GM12891 (cell line): ENCODE data around the gene PUM1. TPM values are rescaled to one million over a fixed set of nuclear protein-coding genes. Genes with fewer than 3 reads are reported as not detected.

Source experiments
- DNase-seq: peaks from one replicate; pipeline ENCODE4 v3.0.0; 2011; ENCODE audit warnings: low spot score; ENCODE audit not compliant: insufficient read length
- FAIRE-seq: peaks from 2 replicates; lab custom pipeline; 2011; peaks lifted over from hg19 to GRCh38; lab: Jason Lieb, UNC
- PAX5 ChIP-seq: IDR thresholded peaks from 2 replicates; pipeline ENCODE4 v1.6.1; 2011; ENCODE audit warnings: low read length, moderate library complexity, mild to moderate bottlenecking; ENCODE audit not compliant: insufficient read depth, severe bottlenecking
- POLR2A ChIP-seq: IDR thresholded peaks from 2 replicates; pipeline ENCODE4 v1.6.1; 2011; ENCODE audit warnings: low read depth, low read length, control low read depth
- POLR2AphosphoS5 ChIP-seq: IDR thresholded peaks from 2 replicates; pipeline ENCODE4 v1.6.1; 2011; ENCODE audit warnings: low read depth, low read length, control low read depth
- POU2F2 ChIP-seq: IDR thresholded peaks from 2 replicates; pipeline ENCODE4 v1.6.1; 2011; ENCODE audit warnings: low read depth, mild to moderate bottlenecking, control low read depth, low read length, moderate library complexity
- SPI1 ChIP-seq: IDR thresholded peaks from 2 replicates; pipeline ENCODE4 v1.6.1; 2011; ENCODE audit warnings: low read depth, low read length, control low read depth
- TAF1 ChIP-seq: IDR thresholded peaks from 2 replicates; pipeline ENCODE4 v1.6.1; 2011; ENCODE audit warnings: low read depth, low read length, control low read depth
- polyA plus RNA-seq: library from polyadenylated mRNA; unstranded; fragments of >200 nt; gene quantifications from one replicate; pipeline ENCODE4 v1.2.1, GENCODE V29; 2012; ENCODE audit warnings: low read depth, missing spikeins, inconsistent platforms; ENCODE audit not compliant: missing spikeins

The PUM1 gene
- 22.7 TPM for polyA plus RNA-seq

GRCh38 chr1:31065310-31066217 lies at the start of gene PUM1:
Gene PUM1, minus strand, starts transcription at chr1:31065717. Its CDS starts 6,151 bp downstream, at chr1:31059566.
- DNase-seq = peak; percentile 85
- TF ChIP-seq POLR2A = peak; percentile 93
- no peak for TF ChIP-seq SPI1
- peak; percentile 94 for TF ChIP-seq POLR2AphosphoS5
- TF ChIP-seq TAF1 = peak; percentile 91
- TF ChIP-seq POU2F2 = peak; percentile 81; the same call in 1 of the 2 replicates
- TF ChIP-seq PAX5 = peak; percentile 53
- peak; percentile 99 for FAIRE-seq

DNA sequence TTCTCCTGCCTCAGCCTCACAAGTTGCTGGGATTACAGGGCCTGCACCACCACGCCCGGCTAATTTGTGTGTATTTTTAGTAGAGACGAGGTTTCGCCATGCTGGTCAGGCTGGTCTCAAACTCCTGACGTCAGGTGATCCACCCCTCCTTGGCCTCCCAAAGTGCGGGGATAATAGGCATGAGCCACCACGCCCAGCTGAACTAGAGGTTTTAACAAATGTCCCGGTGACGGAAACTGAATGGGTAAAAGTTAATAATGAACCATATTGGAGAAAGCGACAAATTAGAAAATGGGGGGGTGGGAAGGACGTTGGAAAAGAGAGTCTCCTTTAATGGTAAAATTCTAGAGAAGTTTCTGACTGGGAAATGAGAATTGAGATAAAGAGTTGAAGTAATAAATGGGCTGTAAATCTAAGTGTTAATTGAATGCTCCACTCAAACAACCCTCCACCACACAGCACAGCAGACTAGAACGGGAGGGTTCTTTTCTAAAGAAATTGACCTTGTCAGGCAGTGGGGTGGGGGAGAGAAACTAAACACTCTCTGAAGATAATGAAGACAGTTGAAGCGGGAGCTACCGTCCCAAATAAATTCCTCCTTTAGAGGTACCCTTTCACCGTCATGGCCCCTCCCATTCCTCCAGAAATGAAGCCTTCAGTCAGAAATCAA lies 46.9 kb upstream of the PUM1 start:
- TF ChIP-seq POLR2AphosphoS5 = no peak
- no peak for DNase-seq
- no peak for FAIRE-seq

DNA sequence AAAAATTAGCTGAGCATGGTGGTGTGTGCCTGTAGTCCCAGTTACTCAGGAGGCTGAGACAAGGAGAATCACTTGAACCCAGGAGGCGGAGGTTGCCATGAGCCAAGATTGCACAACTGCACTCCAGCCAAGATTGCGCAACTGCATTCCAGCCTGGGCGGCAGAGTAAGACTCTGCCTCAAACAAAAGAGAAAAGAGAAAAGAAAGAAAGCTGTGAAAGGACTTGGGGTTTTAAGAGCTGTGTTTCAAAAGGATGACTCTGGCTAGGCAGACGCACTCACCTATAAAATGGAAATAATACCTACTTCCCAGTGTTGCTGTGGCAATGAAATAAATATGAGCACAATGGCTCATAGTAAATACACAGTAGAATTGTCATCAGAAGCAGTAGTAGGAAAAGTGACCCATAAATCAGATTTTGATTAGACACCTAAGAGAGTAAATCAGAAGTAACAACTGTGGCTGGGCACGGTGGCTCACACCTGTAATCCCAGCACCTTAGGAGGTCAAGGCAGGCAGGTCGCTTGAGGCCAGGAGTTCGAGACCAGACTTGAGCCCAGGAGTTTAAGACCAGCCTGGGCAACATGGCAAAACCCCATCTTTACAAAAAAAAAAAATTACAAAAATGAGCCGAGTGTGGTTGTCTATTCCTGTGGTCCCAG lies 45.9 kb upstream of the PUM1 start:
- no peak for DNase-seq
- FAIRE-seq = no peak

GRCh38 chr1:31110846-31111245 lies 45.3 kb upstream of the PUM1 start:
- DNase-seq (no peak), FAIRE-seq (no peak)
- TF ChIP-seq SPI1 = no peak
- TF ChIP-seq POU2F2 = no peak
- TF ChIP-seq TAF1 = no peak
- TF ChIP-seq POLR2AphosphoS5 = no peak
- TF ChIP-seq POLR2A = no peak
- TF ChIP-seq PAX5 = no peak

More for the DNA sequence above, 45.9 kb upstream of the PUM1 start:
- no peak for TF ChIP-seq PAX5
- TF ChIP-seq POLR2AphosphoS5 = no peak

- FAIRE-seq = no peak
- TF ChIP-seq POLR2AphosphoS5 = no peak
- no peak for TF ChIP-seq POLR2A
- TF ChIP-seq POU2F2 = no peak
- TF ChIP-seq SPI1 = no peak
- TF ChIP-seq TAF1 = no peak
- no peak for TF ChIP-seq PAX5
- DNase-seq = no peak
Measured at GRCh38 chr1:31108861-31109260, 43.3 kb upstream of the PUM1 start.

DNA sequence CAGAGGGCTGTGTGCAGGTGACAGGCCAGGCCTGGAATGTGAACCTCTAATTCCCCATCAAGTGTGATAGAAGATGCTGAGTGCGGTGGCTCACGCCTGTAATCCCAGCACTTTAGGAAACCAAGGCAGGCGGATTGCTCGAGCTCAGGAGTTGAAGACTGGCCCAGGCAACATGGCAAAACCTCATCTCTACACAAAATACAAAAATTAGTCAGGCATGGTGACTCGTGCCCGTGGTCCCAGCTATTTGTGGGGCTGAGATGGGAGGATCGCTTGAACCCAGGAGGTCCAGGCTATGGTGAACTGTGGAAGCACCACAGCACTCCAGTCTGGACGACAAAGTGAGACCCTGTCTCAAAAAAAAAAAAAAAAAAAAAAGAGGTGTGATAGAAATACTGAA lies 40.1 kb upstream of the PUM1 start:
- FAIRE-seq (no peak), DNase-seq (no peak)
- no peak for TF ChIP-seq POU2F2
- no peak for TF ChIP-seq POLR2A
- TF ChIP-seq PAX5 = no peak
- TF ChIP-seq POLR2AphosphoS5 = no peak
- TF ChIP-seq SPI1 = no peak
- TF ChIP-seq TAF1 = no peak

DNA sequence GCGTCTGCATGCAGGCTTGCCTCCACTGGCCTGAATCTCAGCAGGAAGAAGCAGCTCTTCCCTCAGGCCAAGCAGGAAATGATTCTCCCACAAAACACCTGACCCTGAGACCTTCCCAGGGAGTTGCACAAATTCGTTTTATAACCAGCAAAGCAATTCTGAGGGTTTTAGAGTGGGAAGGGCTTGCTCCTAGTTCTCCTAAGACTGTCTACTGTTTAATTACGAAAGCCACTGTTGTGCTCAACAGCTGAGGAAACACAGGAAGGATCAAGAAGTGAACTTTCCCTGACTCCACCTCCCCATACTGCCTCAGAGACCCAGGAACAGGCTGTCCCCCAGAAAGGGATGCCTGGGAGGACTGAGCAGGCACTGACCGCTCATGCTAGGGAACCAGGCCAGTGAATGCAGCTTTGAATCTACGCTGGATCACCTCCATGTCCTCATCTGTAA lies 37.0 kb upstream of the PUM1 start:
- no peak for TF ChIP-seq POLR2AphosphoS5
- TF ChIP-seq TAF1 = no peak
- no peak for TF ChIP-seq PAX5
- no peak for DNase-seq
- FAIRE-seq = no peak

DNA sequence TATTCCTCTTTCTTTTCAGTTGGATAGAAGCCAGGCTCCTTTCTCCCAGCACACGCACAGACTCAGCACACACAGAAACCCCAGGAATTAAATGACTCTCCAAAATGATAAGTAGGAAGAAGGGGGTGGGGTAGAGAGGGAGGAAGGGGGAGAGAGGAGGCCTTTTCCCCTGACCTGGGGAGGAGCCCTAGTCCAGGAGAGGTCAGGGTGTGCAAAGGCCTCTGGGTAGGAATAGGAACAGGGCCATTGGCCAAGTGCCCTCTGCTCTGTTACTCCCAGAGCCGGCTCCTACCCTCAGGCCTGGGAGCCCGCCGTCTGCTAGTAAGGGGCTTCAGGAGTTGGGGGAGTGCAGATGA lies 35.6 kb upstream of the PUM1 start:
- no peak for DNase-seq
- FAIRE-seq = no peak
- no peak for TF ChIP-seq SPI1
- TF ChIP-seq POLR2AphosphoS5 = no peak
- TF ChIP-seq PAX5 = no peak
- TF ChIP-seq POU2F2 = no peak
- no peak for TF ChIP-seq TAF1
- TF ChIP-seq POLR2A = no peak

- FAIRE-seq = no peak
- DNase-seq = no peak
- TF ChIP-seq POU2F2 (no peak), POLR2AphosphoS5 (no peak), SPI1 (no peak), POLR2A (no peak), PAX5 (no peak), TAF1 (no peak)
Measured at GRCh38 chr1:31099293-31100032, 33.9 kb upstream of the PUM1 start.
